Uterus (tissue), 4 donors: Measurements from ENCODE around the gene CLDN6. TPM values are rescaled to one million over a fixed set of nuclear protein-coding genes. Genes with fewer than 3 reads are reported as not detected.

Experiments
- DNase-seq, 2 donors: peaks; one replicate each; pipeline ENCODE4 v3.0.0-alpha.2; 2019 to 2020
- H3K27ac ChIP-seq, 2 donors: fragments of 200-600 bp; sonication (generic); 1 replicate in 1 of 2; 2 replicates in 1 of 2; pipeline ENCODE4 v1.5.1; 2016 to 2018
- H3K27me3 ChIP-seq, 2 donors: fragments of 200-600 bp; sonication (generic); one replicate each; pipeline ENCODE4 v1.5.1; 2018 to 2019; ENCODE audit warnings: control low read depth in 1 of 2
- H3K36me3 ChIP-seq, 2 donors: fragments of 200-600 bp; sonication (generic); one replicate each; pipeline ENCODE4 v1.5.1; 2019; ENCODE audit warnings: control low read depth in 1 of 2
- H3K4me1 ChIP-seq, 2 donors: fragments of 200-600 bp; sonication (generic); one replicate each; pipeline ENCODE4 v1.5.1; 2018 to 2019; ENCODE audit warnings: control low read depth in 1 of 2
- H3K4me3 ChIP-seq, 2 donors: fragments of 200-600 bp; sonication (generic); 1 replicate in 1 of 2; 2 replicates in 1 of 2; pipeline ENCODE4 v1.5.1; 2018 to 2019; ENCODE audit warnings: mild to moderate bottlenecking in 1 of 2
- H3K9me3 ChIP-seq, 2 donors: fragments of 200-600 bp; sonication (generic); one replicate each; pipeline ENCODE4 v1.5.1; 2019; ENCODE audit warnings: control low read depth in 1 of 2
- POLR2A ChIP-seq, 2 donors: fragments of 450-650 bp; IDR thresholded peaks; one replicate each; pipeline ENCODE4 v1.6.1; 2016; ENCODE audit warnings: antibody characterized with exemption in 2 of 2, mild to moderate bottlenecking in 1 of 2, moderate library complexity in 1 of 2
- intact Hi-C: fragments of 100-400 bp; cut with DNase I; formaldehyde crosslinking; loops from one replicate; pipeline ENCODE4 v1.15.1; 2023; ENCODE audit warnings: low total_unique reads
- total RNA-seq, 4 donors: library from RNA; depleted of rRNA in 3 of 4; stranded (reverse); fragments of >200 nt in 3 of 4; gene quantifications; one replicate each; pipeline versions ENCODE4 v1.1.0 to v1.2.4, GENCODE V29; 2014 to 2023
- TF ChIP-seq, protein P1 (sequence below), 4 experiments: fragments of 200-600 bp in 2 of 4; fragments of 450-650 bp in 2 of 4; sonication (generic) in 2 of 4; IDR thresholded peaks; one replicate each; pipeline ENCODE4 v1.5.1; 2016 to 2019; ENCODE audit warnings: antibody characterized with exemption in 4 of 4, mild to moderate bottlenecking in 2 of 4, moderate library complexity in 1 of 4
- donor health status: DM: yes; HTN: yes; CAD: no.

Gene CLDN6
- total RNA-seq, 4 donors from 2014 or later = 4.1 TPM; not detected in 3

DNA sequence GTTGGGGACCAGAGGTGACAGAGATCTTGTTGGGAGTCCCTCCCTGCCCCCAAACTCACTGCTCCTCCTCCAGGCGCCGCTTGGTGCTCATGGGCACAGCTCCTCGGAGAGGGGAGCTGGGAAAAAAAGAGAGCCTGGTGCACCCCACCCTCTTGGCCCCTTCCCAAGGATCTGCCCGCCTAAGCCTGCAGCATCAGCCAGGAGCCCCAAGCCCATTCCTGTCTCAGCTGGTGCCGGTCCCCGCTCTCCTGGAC lies 5.4 kb upstream of the CLDN6 start:
- H3K4me1 ChIP-seq = peaks cover 0 to 22% of the 10 kb centered on the region in 2 donors
- no peak for TF ChIP-seq POLR2A (IDR thresholded peaks at IDR 0.05)
- TF ChIP-seq, protein P1, sequence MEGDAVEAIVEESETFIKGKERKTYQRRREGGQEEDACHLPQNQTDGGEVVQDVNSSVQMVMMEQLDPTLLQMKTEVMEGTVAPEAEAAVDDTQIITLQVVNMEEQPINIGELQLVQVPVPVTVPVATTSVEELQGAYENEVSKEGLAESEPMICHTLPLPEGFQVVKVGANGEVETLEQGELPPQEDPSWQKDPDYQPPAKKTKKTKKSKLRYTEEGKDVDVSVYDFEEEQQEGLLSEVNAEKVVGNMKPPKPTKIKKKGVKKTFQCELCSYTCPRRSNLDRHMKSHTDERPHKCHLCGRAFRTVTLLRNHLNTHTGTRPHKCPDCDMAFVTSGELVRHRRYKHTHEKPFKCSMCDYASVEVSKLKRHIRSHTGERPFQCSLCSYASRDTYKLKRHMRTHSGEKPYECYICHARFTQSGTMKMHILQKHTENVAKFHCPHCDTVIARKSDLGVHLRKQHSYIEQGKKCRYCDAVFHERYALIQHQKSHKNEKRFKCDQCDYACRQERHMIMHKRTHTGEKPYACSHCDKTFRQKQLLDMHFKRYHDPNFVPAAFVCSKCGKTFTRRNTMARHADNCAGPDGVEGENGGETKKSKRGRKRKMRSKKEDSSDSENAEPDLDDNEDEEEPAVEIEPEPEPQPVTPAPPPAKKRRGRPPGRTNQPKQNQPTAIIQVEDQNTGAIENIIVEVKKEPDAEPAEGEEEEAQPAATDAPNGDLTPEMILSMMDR (IDR thresholded peaks at IDR 0.05) = no peak
- intact Hi-C loops = no loop called here

DNA sequence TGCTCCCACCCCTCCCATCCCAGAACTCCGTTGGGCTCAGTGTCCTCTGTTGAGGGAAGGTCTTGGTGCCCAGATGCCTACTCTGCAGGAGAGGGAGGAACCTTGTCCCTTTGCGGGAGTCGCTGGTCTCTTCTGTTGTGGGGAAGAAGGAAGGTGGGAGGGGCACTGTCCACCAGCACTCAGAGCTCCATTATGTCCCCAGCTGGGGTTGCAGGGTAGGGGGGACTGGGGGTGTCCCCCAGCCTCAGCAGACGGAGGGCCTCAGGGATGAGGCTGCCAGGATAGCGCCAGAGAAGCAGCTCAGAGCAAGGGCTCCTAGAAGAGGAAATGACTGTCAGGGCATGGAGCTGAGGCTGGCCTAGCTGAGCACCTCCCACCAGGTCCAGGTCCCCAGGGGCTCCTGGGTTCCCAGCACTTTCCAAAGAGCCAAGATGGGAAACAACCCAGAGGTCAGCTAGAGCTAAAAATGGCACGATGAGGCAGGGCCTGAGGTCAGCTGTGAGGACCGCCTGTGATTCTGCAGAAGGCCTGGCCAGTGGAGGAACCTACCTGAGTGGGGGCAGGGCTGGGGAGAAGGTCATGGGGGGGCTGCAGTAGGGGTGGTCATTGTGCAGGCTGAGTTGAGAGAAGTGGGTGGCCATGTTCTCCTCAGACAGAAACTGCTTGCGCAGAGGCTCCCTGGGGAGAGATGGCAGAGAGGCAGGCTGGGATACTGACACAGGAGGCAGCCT lies 4.9 kb upstream of the CLDN6 start:
- DNase-seq = peak; percentile 46 to 52
- TF ChIP-seq, protein P1 (IDR thresholded peaks at IDR 0.05) = no peak
- no peak for TF ChIP-seq POLR2A (IDR thresholded peaks at IDR 0.05)
- peak overlapping the region; percentile 94 to 95 for H3K27ac ChIP-seq
- H3K27me3 ChIP-seq = peaks cover 0 to 9% of the 10 kb centered on the region in 2 donors
- intact Hi-C loops = no loop called here
- peaks cover 0 to 18% of the 10 kb centered on the region in 2 donors for H3K4me1 ChIP-seq
- no peaks in the 10 kb centered on the region for H3K36me3 ChIP-seq
- peak overlapping the region; percentile 63 to 78 for H3K4me3 ChIP-seq
- no peaks in the 10 kb centered on the region for H3K9me3 ChIP-seq

More for the DNA sequence above, 5.4 kb upstream of the CLDN6 start:
- Histone ChIP-seq H3K9me3 (no peaks in the 10 kb centered on the region), H3K36me3 (no peaks in the 10 kb centered on the region), H3K27ac (peak overlapping the region; percentile 94 to 95), H3K4me3 (peak overlapping the region; percentile 63 to 78), H3K27me3 (peaks cover 0 to 4% of the 10 kb centered on the region in 2 donors)
- peak; percentile 58 to 63 for DNase-seq

DNA sequence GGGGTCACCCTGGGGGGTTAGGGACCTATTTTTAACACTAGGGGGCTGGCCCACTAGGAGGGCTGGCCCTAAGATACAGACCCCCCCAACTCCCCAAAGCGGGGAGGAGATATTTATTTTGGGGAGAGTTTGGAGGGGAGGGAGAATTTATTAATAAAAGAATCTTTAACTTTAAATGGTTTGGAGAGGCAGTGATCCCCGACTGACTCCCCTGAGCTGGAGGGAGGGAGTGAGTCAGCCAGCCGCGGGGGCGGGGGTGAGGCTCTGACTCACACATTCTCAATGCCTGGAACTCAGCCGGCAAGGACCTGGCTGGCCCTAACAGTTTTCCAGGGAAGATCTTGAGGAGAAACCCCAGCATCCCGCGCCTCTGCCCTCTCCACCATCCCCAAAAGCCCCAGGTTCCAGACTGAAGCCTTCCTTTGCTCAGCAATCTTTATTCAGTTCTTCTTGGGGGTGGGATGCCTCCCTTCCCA lies 4.3 kb upstream of the CLDN6 start:
- DNase-seq = peak; percentile 95
- Histone ChIP-seq H3K27me3 (peaks cover 6 to 12% of the 10 kb centered on the region in 2 donors), H3K36me3 (no peaks in the 10 kb centered on the region), H3K4me1 (peaks cover 0 to 18% of the 10 kb centered on the region in 2 donors), H3K4me3 (peak overlapping the region; percentile 51 to 78), H3K27ac (peak overlapping the region; percentile 94 to 95), H3K9me3 (no peaks in the 10 kb centered on the region)
- intact Hi-C loops = no loop called here
- TF ChIP-seq, protein P1 (IDR thresholded peaks at IDR 0.05) = no peak
- peak in 1 of 2 donors; percentile 25 for TF ChIP-seq POLR2A (IDR thresholded peaks at IDR 0.05)

DNA sequence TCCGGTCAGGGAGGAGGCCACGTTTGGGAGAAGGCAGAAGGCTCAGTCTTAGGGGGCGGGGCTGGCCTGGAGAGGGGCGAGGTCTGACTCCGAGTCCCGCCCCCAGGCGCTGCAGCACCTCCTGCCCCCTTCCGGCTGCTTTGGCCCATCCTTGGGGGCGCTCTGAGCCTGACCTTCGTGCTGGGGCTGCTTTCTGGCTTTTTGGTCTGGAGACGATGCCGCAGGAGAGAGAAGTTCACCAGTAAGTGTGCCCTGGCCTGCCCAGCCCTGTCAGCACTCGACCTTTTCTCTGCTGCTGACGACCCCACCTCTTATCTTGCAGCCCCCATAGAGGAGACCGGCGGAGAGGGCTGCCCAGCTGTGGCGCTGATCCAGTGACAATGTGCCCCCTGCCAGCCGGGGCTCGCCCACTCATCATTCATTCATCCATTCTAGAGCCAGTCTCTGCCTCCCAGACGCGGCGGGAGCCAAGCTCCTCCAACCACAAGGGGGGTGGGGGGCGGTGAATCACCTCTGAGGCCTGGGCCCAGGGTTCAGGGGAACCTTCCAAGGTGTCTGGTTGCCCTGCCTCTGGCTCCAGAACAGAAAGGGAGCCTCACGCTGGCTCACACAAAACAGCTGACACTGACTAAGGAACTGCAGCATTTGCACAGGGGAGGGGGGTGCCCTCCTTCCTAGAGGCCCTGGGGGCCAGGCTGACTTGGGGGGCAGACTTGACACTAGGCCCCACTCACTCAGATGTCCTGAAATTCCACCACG lies 3.6 kb upstream of the CLDN6 start:
- intact Hi-C loops = no loop called here
- TF ChIP-seq POLR2A (IDR thresholded peaks at IDR 0.05) = no peak
- TF ChIP-seq, protein P1 (IDR thresholded peaks at IDR 0.05) = peak in 1 of 4 experiments; percentile 20
- peaks cover 9 to 12% of the 10 kb centered on the region in 2 donors for H3K27me3 ChIP-seq

More for the DNA sequence above, 3.6 kb upstream of the CLDN6 start:
- Histone ChIP-seq H3K4me3 (peak overlapping the region; percentile 51 to 78), H3K36me3 (no peaks in the 10 kb centered on the region), H3K9me3 (no peaks in the 10 kb centered on the region), H3K4me1 (peaks cover 0 to 18% of the 10 kb centered on the region in 2 donors), H3K27ac (peak overlapping the region; percentile 94 to 95)
- DNase-seq = peak; percentile 80 to 81
